CD4-positive, alpha-beta T cell (primary cell): ENCODE data around the gene TP53BP2. TPM values are rescaled to one million over a fixed set of nuclear protein-coding genes. Genes with fewer than 3 reads are reported as not detected.

Experiments used
- ATAC-seq: fragments of 200-7000 bp; cut with Tn5 transposase; one replicate; pipeline ENCODE4 v1.10.0; 2022; ENCODE audit warnings: mild to moderate bottlenecking; ENCODE audit not compliant: poor library complexity
- CTCF ChIA-PET: fragments of 350-600 bp; sonication (Branson Sonifier 250); formaldehyde crosslinking; loops from one replicate; lab custom pipeline; 2021; ENCODE audit warnings: antibody characterized with exemption, inconsistent platforms; lab: Charles Lee
- POLR2A ChIA-PET: fragments of 350-600 bp; sonication (Branson Sonifier 250); formaldehyde crosslinking; loops from one replicate; lab custom pipeline; 2021; ENCODE audit warnings: antibody characterized with exemption, inconsistent platforms; lab: Charles Lee
- DNase-seq, 14 experiments: peaks; one replicate each; pipeline ENCODE4 v3.0.0-alpha.2; 2013 to 2020; ENCODE audit warnings: mixed read lengths in 2 of 14
- H3K27ac ChIP-seq, 2 donors: one replicate each; pipeline versions ENCODE4 v1.5.1 to v1.7.0; 2013; ENCODE audit warnings: low read length in 2 of 2, low read depth in 1 of 2, mild to moderate bottlenecking in 1 of 2
- H3K27me3 ChIP-seq, 2 experiments: 1 replicate in 1 of 2; 2 replicates in 1 of 2; pipeline versions ENCODE4 v1.6.1 to v1.7.0; 2013; ENCODE audit warnings: low read length in 2 of 2, control low read depth in 1 of 2, mild to moderate bottlenecking in 1 of 2, moderate library complexity in 1 of 2; ENCODE audit not compliant: insufficient read depth in 2 of 2, control insufficient read depth in 1 of 2
- H3K36me3 ChIP-seq: one replicate; pipeline ENCODE4 v1.6.1; 2013; ENCODE audit warnings: low read length, control low read depth; ENCODE audit not compliant: insufficient read depth
- H3K4me1 ChIP-seq: one replicate; pipeline ENCODE4 v1.6.1; 2013; ENCODE audit warnings: low read length, control low read depth; ENCODE audit not compliant: insufficient read depth
- H3K4me3 ChIP-seq: one replicate; pipeline ENCODE4 v1.5.1; 2013; ENCODE audit warnings: mild to moderate bottlenecking, low read length, moderate library complexity
- H3K9me3 ChIP-seq, 2 experiments: 1 replicate in 1 of 2; 2 replicates in 1 of 2; pipeline versions ENCODE4 v1.6.1 to v1.7.0; 2013; ENCODE audit warnings: low read length in 2 of 2, mild to moderate bottlenecking in 2 of 2, control low read depth in 1 of 2, moderate library complexity in 1 of 2; ENCODE audit not compliant: control insufficient read depth in 1 of 2, insufficient read depth in 1 of 2
- H3K27ac Mint-ChIP-seq: one replicate; pipeline ENCODE4 v1.8.0; 2020; ENCODE audit warnings: mixed read lengths
- H3K27me3 Mint-ChIP-seq: one replicate; pipeline ENCODE4 v1.8.0; 2021; ENCODE audit warnings: mixed read lengths
- H3K36me3 Mint-ChIP-seq: one replicate; pipeline ENCODE4 v1.8.0; 2021; ENCODE audit warnings: low read depth, mixed read lengths
- H3K4me1 Mint-ChIP-seq: one replicate; pipeline ENCODE4 v1.8.0; 2021; ENCODE audit warnings: low read depth, mixed read lengths
- H3K4me3 Mint-ChIP-seq: one replicate; pipeline ENCODE4 v1.8.0; 2020; ENCODE audit warnings: mild to moderate bottlenecking, mixed read lengths
- H3K9me3 Mint-ChIP-seq: one replicate; pipeline ENCODE4 v1.8.0; 2020; ENCODE audit warnings: mixed read lengths
- intact Hi-C, 2 experiments: fragments of 100-400 bp; cut with DNase I in 1 of 2; cut with micrococcal nuclease in 1 of 2; formaldehyde crosslinking; loops; one replicate each; pipeline versions ENCODE4 v1.15.1 to v1.9.0; 2023 to 2025; cut with DNase I, micrococcal nuclease
- total RNA-seq, 174 experiments: library from RNA in 2 of 174; stranded (reverse) in 2 of 174; gene quantifications; one replicate each; pipeline ENCODE4 v1.2.3 and lab custom pipeline; 2021 to 2026
- TF ChIP-seq, protein P1 (sequence below): fragments of 200-600 bp; IDR thresholded peaks from one replicate; pipeline ENCODE4 v1.8.0; 2022; ENCODE audit warnings: antibody characterized with exemption, mild to moderate bottlenecking

TP53BP2 gene
- total RNA-seq, 2 experiments from 2014 or later: 104 to 119 TPM

DNA sequence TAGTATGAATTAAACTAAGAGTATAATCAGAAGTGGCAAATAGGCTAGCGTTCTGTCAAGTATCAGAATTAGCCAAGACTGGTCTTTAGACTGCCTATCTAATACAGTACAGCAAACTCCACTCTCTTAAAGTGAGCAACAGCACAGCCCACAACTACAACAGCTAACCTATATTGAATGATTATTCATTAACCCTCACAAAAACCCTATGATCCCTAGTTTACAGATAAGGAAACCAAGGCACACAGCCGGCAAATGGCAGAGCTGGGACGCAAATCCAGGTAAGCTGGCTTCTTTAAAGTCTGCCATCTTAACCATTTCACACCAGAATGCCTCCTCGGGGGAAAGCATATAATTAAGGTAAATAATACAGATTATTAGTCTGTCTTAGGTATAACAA lies 52.0 kb downstream of the TP53BP2 start:
- TF ChIP-seq, protein P1, sequence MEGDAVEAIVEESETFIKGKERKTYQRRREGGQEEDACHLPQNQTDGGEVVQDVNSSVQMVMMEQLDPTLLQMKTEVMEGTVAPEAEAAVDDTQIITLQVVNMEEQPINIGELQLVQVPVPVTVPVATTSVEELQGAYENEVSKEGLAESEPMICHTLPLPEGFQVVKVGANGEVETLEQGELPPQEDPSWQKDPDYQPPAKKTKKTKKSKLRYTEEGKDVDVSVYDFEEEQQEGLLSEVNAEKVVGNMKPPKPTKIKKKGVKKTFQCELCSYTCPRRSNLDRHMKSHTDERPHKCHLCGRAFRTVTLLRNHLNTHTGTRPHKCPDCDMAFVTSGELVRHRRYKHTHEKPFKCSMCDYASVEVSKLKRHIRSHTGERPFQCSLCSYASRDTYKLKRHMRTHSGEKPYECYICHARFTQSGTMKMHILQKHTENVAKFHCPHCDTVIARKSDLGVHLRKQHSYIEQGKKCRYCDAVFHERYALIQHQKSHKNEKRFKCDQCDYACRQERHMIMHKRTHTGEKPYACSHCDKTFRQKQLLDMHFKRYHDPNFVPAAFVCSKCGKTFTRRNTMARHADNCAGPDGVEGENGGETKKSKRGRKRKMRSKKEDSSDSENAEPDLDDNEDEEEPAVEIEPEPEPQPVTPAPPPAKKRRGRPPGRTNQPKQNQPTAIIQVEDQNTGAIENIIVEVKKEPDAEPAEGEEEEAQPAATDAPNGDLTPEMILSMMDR: no peak
- Histone ChIP-seq H3K4me3 (no peak overlapping the region), H3K27ac (no peak overlapping the region), H3K9me3 (no peaks in the 10 kb centered on the region), H3K36me3 (peaks cover 73% of the 10 kb centered on the region), H3K4me1 (no peaks in the 10 kb centered on the region), H3K27me3 (no peaks in the 10 kb centered on the region)
- Mint-ChIP-seq H3K27me3 (no peaks in the 10 kb centered on the region), H3K4me3 (no peak overlapping the region), H3K4me1 (no peaks in the 10 kb centered on the region), H3K9me3 (no peaks in the 10 kb centered on the region), H3K27ac (no peak overlapping the region), H3K36me3 (peaks cover 82% of the 10 kb centered on the region)
- ChIA-PET CTCF (no interaction called here), POLR2A (no interaction called here)
- ATAC-seq: no peak
- intact Hi-C loops: no loop called here
- no peak for DNase-seq

GRCh38 chr1:223792046-223792445 lies 53.7 kb downstream of the TP53BP2 start:
- no peaks in the 10 kb centered on the region for H3K4me1 ChIP-seq
- POLR2A ChIA-PET: no interaction called here
- TF ChIP-seq, protein P1: no peak
- H3K4me3 ChIP-seq: no peak overlapping the region
- no peaks in the 10 kb centered on the region for H3K27me3 ChIP-seq
- Mint-ChIP-seq H3K4me3 (no peak overlapping the region), H3K27ac (no peak overlapping the region), H3K27me3 (no peaks in the 10 kb centered on the region), H3K36me3 (peaks cover 77% of the 10 kb centered on the region), H3K9me3 (no peaks in the 10 kb centered on the region), H3K4me1 (no peaks in the 10 kb centered on the region)
- intact Hi-C loops: no loop called here
- CTCF ChIA-PET: interaction anchor here (1.3 kb wide), 1 partner anchor 43 kb away, joined by 4 read pairs; no protein-coding TSS in a partner anchor
- no peak overlapping the region for H3K27ac ChIP-seq
- DNase-seq (no peak), ATAC-seq (no peak)
- peaks cover 70% of the 10 kb centered on the region for H3K36me3 ChIP-seq
- no peaks in the 10 kb centered on the region for H3K9me3 ChIP-seq

GRCh38 chr1:223788746-223789415 lies 56.9 kb downstream of the TP53BP2 start:
- ATAC-seq: no peak
- peak overlapping the region; percentile 9 for H3K27ac Mint-ChIP-seq
- H3K27ac ChIP-seq: no peak overlapping the region
- H3K36me3 Mint-ChIP-seq: peaks cover 71% of the 10 kb centered on the region
- TF ChIP-seq, protein P1: no peak
- no peaks in the 10 kb centered on the region for H3K27me3 Mint-ChIP-seq
- intact Hi-C loops: loop anchor here in 1 of 2 experiments (10.0 kb wide), 1 partner anchor 506 kb away; no protein-coding TSS in a partner anchor
- H3K4me3 ChIP-seq: no peak overlapping the region
- ChIA-PET POLR2A (no interaction called here), CTCF (no interaction called here)
- H3K9me3 ChIP-seq: no peaks in the 10 kb centered on the region
- no peaks in the 10 kb centered on the region for H3K27me3 ChIP-seq
- H3K4me1 Mint-ChIP-seq: no peaks in the 10 kb centered on the region
- no peak overlapping the region for H3K4me3 Mint-ChIP-seq
- DNase-seq: no peak
- H3K4me1 ChIP-seq: no peaks in the 10 kb centered on the region
- H3K9me3 Mint-ChIP-seq: no peaks in the 10 kb centered on the region
- H3K36me3 ChIP-seq: peaks cover 56% of the 10 kb centered on the region
